ENCODE results near the gene ANAPC13. TPM values are rescaled to one million over a fixed set of nuclear protein-coding genes. Genes with fewer than 3 reads are reported as not detected.

ANAPC13 gene
- total RNA-seq, 2 experiments from 2014 or later: 12.9 to 16.8 TPM

DNA sequence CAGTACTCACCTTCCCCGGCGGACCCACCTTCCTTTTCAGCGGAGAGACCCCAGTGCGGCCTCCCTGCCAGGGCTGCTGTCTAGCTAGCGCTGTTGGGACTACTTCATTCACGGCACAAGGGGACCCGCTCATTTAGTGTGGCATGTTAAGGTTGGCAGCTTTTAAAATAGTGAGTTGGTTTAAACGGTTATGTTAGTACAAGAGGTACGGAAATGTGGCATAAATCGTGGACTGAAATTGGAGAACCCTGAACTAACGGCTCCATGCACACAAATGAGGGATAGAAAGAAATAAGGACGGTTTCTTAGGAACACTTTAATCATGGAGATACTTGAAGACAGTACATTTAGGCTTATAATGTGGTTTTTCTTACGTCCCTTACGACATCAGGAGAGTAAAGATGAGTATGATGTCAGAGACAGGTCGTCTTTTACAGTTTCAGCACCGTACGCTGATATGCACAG lies 824 bp upstream of the ANAPC13 start:
- H3K27me3 Mint-ChIP-seq: no peaks in the 10 kb centered on the region
- intact Hi-C loops (cut with DNase I, micrococcal nuclease): loop anchor here (2.0 to 5.0 kb wide), 5 partner anchors 236 to 1824 kb away; partner anchors contain the start of genes CDV3 (in 2 of the 2), NPHP3 (in 2 of the 2), RYK (in 1 of the 2) and TOPBP1 (in 1 of the 2)
- peak; percentile 43 for ATAC-seq (ENCODE audit: poor library complexity)
- Histone ChIP-seq H3K27me3 (ENCODE audit: control insufficient read depth in 1 of 2, insufficient read depth in 2 of 2, low read length in 2 of 2) (no peaks in the 10 kb centered on the region), H3K36me3 (ENCODE audit: insufficient read depth, low read length) (peaks cover 14% of the 10 kb centered on the region), H3K9me3 (ENCODE audit: control insufficient read depth in 1 of 2, insufficient read depth in 1 of 2, low read length in 2 of 2) (no peaks in the 10 kb centered on the region), H3K4me1 (ENCODE audit: insufficient read depth, low read length) (peaks cover 29% of the 10 kb centered on the region), H3K4me3 (ENCODE audit: low read length) (peak overlapping the region; percentile 96), H3K27ac (ENCODE audit: low read depth in 1 of 2, low read length in 2 of 2) (peak overlapping the region; percentile 86 to 95)
- H3K4me3 Mint-ChIP-seq: peak overlapping the region; percentile 100
- DNase-seq: peak in 10 of 14 experiments; percentile 11 to 67 (median 28)
- peak overlapping the region; percentile 98 for H3K27ac Mint-ChIP-seq
- no peaks in the 10 kb centered on the region for H3K9me3 Mint-ChIP-seq
- TF ChIP-seq, protein P1, sequence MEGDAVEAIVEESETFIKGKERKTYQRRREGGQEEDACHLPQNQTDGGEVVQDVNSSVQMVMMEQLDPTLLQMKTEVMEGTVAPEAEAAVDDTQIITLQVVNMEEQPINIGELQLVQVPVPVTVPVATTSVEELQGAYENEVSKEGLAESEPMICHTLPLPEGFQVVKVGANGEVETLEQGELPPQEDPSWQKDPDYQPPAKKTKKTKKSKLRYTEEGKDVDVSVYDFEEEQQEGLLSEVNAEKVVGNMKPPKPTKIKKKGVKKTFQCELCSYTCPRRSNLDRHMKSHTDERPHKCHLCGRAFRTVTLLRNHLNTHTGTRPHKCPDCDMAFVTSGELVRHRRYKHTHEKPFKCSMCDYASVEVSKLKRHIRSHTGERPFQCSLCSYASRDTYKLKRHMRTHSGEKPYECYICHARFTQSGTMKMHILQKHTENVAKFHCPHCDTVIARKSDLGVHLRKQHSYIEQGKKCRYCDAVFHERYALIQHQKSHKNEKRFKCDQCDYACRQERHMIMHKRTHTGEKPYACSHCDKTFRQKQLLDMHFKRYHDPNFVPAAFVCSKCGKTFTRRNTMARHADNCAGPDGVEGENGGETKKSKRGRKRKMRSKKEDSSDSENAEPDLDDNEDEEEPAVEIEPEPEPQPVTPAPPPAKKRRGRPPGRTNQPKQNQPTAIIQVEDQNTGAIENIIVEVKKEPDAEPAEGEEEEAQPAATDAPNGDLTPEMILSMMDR (IDR thresholded peaks at IDR 0.05): no peak
- POLR2A ChIA-PET: interaction anchor here (1.0 to 3.6 kb wide), 11 partner anchors 9 to 913 kb away, joined by 3 to 23 read pairs (median 7); partner anchors contain the start of genes CDV3 and RYK
- CTCF ChIA-PET: interaction anchor here (0.5 to 2.1 kb wide), 2 partner anchors 16 to 274 kb away, joined by 3 to 6 read pairs; no protein-coding TSS in a partner anchor
- H3K36me3 Mint-ChIP-seq (ENCODE audit: low read depth): peaks cover 44% of the 10 kb centered on the region
- H3K4me1 Mint-ChIP-seq (ENCODE audit: low read depth): peaks cover 78% of the 10 kb centered on the region

DNA sequence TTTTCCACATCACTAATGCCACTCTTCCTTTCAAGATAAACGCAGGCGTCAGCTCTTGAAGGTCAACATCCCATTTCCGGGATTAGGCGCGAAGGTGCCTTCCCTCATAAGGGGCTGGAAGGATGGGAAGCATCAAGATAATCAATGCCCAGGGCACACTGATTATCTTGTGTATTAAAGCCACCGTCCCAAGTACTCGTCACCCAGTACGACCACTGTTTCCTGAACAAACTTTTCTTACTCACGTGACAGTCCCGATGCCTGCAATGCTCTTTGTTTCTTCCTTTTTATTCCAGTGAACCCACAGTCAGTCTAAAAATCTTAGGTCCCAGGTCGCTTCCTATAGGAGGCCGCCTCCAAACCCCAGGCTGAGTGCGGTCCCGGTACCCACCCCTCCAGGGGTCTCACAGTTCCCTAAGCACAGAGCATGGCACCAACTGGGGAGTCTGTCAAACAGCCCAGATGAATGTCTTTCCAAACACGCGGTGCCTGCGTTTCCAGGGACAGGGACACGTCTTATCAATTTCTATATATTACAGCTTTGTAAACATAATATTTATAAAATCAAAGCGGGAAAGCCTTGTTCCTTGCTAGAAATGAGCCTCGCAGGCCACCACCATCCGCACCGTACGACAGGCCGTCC lies 589 bp downstream of the ANAPC13 start:
- Histone ChIP-seq H3K27ac (ENCODE audit: low read depth in 1 of 2, low read length in 2 of 2) (peak overlapping the region; percentile 86 to 95), H3K4me1 (ENCODE audit: insufficient read depth, low read length) (peaks cover 29% of the 10 kb centered on the region), H3K4me3 (ENCODE audit: low read length) (peak overlapping the region; percentile 96), H3K27me3 (ENCODE audit: control insufficient read depth in 1 of 2, insufficient read depth in 2 of 2, low read length in 2 of 2) (no peaks in the 10 kb centered on the region), H3K9me3 (ENCODE audit: control insufficient read depth in 1 of 2, insufficient read depth in 1 of 2, low read length in 2 of 2) (no peaks in the 10 kb centered on the region), H3K36me3 (ENCODE audit: insufficient read depth, low read length) (peaks cover 28% of the 10 kb centered on the region)
- ATAC-seq (ENCODE audit: poor library complexity): peak; percentile 5
- TF ChIP-seq, protein P1 (IDR thresholded peaks at IDR 0.05): no peak
- peak overlapping the region; percentile 98 for H3K27ac Mint-ChIP-seq
- peaks cover 56% of the 10 kb centered on the region for H3K36me3 Mint-ChIP-seq (ENCODE audit: low read depth)
- H3K4me1 Mint-ChIP-seq (ENCODE audit: low read depth): peaks cover 66% of the 10 kb centered on the region
- DNase-seq: peak in 9 of 14 experiments; percentile 5 to 91 (median 86)
- CTCF ChIA-PET: interaction anchor here (1.4 to 2.9 kb wide), 3 partner anchors 12 to 272 kb away, joined by 5 to 11 read pairs (median 6); no protein-coding TSS in a partner anchor
- no peaks in the 10 kb centered on the region for H3K27me3 Mint-ChIP-seq
- intact Hi-C loops (cut with DNase I, micrococcal nuclease): loop anchor here (2.0 to 5.0 kb wide), 5 partner anchors 234 to 1823 kb away; partner anchors contain the start of genes CDV3 (in 2 of the 2), NPHP3 (in 2 of the 2), RYK (in 1 of the 2) and TOPBP1 (in 1 of the 2)
- H3K9me3 Mint-ChIP-seq: no peaks in the 10 kb centered on the region
- H3K4me3 Mint-ChIP-seq: peak overlapping the region; percentile 100
- POLR2A ChIA-PET: interaction anchor here (0.5 to 3.6 kb wide), 17 partner anchors 8 to 1762 kb away, joined by 3 to 23 read pairs (median 6); partner anchors contain the start of genes CDV3, MSL2, RYK and SRPRB

DNA sequence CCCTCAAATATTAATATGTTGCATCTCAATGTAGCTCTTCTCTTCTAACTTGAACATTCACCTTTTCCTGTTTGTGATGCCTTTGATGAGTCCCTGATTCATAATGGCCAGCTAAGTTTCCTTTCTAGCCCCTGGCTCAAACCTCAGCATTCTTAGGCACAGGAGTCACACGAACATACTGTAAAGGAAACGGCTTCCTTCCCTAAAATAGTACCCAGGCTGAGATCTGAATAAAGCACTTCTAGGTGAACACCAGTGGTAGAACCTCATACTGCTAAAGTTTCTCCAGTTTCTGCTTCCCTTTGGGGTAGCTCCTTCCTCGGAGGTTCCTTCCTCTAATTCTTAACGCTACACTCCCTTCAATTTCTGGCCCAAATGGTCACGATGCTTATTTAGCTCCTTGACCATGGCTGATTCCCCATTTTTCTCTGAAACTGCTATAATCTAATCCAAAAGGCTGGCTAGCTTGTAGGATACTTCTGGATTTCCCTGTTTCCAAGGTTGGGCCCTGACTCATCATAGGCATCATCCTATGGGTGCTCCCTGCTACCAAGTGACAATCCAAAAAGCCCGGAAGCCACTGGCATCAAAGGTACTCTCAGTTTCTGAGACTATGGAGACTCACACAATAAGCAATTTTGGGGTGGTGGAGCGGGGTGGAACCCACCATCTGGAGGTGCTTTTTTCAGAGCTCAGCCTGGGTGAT lies 2.4 kb downstream of the ANAPC13 start:
- POLR2A ChIA-PET: interaction anchor here (0.7 to 1.3 kb wide), 2 partner anchors 234 to 910 kb away, joined by 3 read pairs; no protein-coding TSS in a partner anchor
- Histone ChIP-seq H3K36me3 (ENCODE audit: insufficient read depth, low read length) (peaks cover 37% of the 10 kb centered on the region), H3K4me3 (ENCODE audit: low read length) (no peak overlapping the region), H3K4me1 (ENCODE audit: insufficient read depth, low read length) (peaks cover 29% of the 10 kb centered on the region), H3K27ac (ENCODE audit: low read depth in 1 of 2, low read length in 2 of 2) (no peak overlapping the region), H3K27me3 (ENCODE audit: control insufficient read depth in 1 of 2, insufficient read depth in 2 of 2, low read length in 2 of 2) (no peaks in the 10 kb centered on the region), H3K9me3 (ENCODE audit: control insufficient read depth in 1 of 2, insufficient read depth in 1 of 2, low read length in 2 of 2) (no peaks in the 10 kb centered on the region)
- Mint-ChIP-seq H3K9me3 (no peaks in the 10 kb centered on the region), H3K4me3 (peak overlapping the region; percentile 64), H3K27ac (peak overlapping the region; percentile 74), H3K4me1 (ENCODE audit: low read depth) (peaks cover 59% of the 10 kb centered on the region), H3K36me3 (ENCODE audit: low read depth) (peaks cover 71% of the 10 kb centered on the region), H3K27me3 (no peaks in the 10 kb centered on the region)
- intact Hi-C loops (cut with DNase I, micrococcal nuclease): loop anchor here in 1 of 2 experiments (5.0 kb wide), 1 partner anchor 681 kb away; no protein-coding TSS in a partner anchor
- TF ChIP-seq, protein P1 (IDR thresholded peaks at IDR 0.05): no peak
- CTCF ChIA-PET: interaction anchor here (0.6 to 2.9 kb wide), 3 partner anchors 10 to 271 kb away, joined by 3 to 11 read pairs (median 5); no protein-coding TSS in a partner anchor
- peak in 2 of 14 experiments; percentile 26 to 28 for DNase-seq
- no peak for ATAC-seq (ENCODE audit: poor library complexity)

All from CD4-positive, alpha-beta T cell (primary cell).